ENCODE data around the gene CSK.

CSK gene

DNA sequence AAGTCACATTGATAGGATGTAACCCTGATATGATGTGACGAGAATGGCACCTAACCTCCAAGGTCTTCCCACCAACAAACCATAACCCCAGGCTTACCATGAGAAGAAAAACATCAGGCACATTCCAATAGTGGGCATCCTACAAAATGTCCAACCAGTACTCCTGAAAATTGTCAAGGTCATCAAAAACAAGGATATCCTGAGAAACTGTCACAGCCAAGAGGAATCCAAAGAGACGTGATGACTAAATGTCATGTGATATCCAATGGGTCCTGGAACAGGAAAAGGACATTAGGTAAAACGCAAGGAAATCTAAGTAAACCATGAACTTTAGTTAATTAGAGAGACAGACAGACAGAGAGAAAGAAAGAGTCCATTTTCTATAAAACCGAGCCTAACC, 35.5 kb upstream of the CSK start:
- no peak for TF ChIP-seq POLR2AphosphoS5 (IDR thresholded peaks at IDR 0.05; ENCODE audit: low read depth, low read length)
- no peak for TF ChIP-seq SIN3A (IDR thresholded peaks at IDR 0.05; ENCODE audit: borderline replicate concordance, insufficient read depth, low read length)
- TF ChIP-seq FOXP2 (optimal IDR thresholded peaks at IDR 0.05; ENCODE audit: borderline replicate concordance, extremely low read depth, extremely low read length, insufficient read depth) = no peak
- TF ChIP-seq TAF1 (IDR thresholded peaks at IDR 0.05; ENCODE audit: borderline replicate concordance, insufficient read depth, low read length) = no peak
- TF ChIP-seq, protein P1, sequence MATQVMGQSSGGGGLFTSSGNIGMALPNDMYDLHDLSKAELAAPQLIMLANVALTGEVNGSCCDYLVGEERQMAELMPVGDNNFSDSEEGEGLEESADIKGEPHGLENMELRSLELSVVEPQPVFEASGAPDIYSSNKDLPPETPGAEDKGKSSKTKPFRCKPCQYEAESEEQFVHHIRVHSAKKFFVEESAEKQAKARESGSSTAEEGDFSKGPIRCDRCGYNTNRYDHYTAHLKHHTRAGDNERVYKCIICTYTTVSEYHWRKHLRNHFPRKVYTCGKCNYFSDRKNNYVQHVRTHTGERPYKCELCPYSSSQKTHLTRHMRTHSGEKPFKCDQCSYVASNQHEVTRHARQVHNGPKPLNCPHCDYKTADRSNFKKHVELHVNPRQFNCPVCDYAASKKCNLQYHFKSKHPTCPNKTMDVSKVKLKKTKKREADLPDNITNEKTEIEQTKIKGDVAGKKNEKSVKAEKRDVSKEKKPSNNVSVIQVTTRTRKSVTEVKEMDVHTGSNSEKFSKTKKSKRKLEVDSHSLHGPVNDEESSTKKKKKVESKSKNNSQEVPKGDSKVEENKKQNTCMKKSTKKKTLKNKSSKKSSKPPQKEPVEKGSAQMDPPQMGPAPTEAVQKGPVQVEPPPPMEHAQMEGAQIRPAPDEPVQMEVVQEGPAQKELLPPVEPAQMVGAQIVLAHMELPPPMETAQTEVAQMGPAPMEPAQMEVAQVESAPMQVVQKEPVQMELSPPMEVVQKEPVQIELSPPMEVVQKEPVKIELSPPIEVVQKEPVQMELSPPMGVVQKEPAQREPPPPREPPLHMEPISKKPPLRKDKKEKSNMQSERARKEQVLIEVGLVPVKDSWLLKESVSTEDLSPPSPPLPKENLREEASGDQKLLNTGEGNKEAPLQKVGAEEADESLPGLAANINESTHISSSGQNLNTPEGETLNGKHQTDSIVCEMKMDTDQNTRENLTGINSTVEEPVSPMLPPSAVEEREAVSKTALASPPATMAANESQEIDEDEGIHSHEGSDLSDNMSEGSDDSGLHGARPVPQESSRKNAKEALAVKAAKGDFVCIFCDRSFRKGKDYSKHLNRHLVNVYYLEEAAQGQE (IDR thresholded peaks at IDR 0.05; ENCODE audit: insufficient read depth in 1 of 2, low read depth in 2 of 2, low read length in 2 of 2) = no peak

DNA sequence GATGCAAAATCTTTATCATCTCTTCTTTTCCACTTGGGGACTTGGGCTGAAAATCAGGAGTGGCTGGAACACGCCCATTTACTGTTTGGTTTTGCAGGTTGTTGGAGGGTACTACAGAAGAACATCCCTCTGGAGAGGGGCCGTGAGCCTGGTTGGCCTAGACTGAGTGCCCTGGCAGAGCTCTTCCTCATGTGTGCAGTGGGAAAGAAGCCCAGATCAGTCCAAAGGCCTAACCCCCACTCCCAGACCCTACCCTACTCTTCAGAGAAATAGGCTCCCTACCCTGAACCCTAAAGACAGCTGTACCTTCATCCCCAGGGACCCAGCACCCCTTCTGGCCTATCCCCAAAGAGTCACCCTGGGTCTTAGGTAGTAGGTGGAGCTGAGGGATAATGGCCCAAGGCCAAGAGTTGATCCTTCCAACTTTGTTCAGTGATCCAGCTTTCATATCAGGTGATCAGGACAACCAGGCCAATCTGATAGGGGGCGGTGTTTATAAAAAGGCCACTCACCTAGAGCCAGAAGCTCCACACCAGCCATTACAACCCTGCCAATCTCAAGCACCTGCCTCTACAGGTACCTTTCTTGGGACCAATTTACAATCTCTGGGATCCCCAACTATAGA, 33.4 kb upstream of the CSK start, which contains the start of gene CYP1A2:
Gene CYP1A2 (plus strand): TSS at position 524 of the 625 bp plus-strand sequence. CDS start 894 bp downstream, outside the sequence.
- TF ChIP-seq POLR2AphosphoS5 (IDR thresholded peaks at IDR 0.05; ENCODE audit: low read depth, low read length) = no peak
- no peak for TF ChIP-seq SIN3A (IDR thresholded peaks at IDR 0.05; ENCODE audit: borderline replicate concordance, insufficient read depth, low read length)
- TF ChIP-seq, protein P1 (IDR thresholded peaks at IDR 0.05; ENCODE audit: insufficient read depth in 1 of 2, low read depth in 2 of 2, low read length in 2 of 2) = no peak
- no peak for TF ChIP-seq TAF1 (IDR thresholded peaks at IDR 0.05; ENCODE audit: borderline replicate concordance, insufficient read depth, low read length)
- TF ChIP-seq FOXP2 (optimal IDR thresholded peaks at IDR 0.05; ENCODE audit: borderline replicate concordance, extremely low read depth, extremely low read length, insufficient read depth) = no peak

DNA sequence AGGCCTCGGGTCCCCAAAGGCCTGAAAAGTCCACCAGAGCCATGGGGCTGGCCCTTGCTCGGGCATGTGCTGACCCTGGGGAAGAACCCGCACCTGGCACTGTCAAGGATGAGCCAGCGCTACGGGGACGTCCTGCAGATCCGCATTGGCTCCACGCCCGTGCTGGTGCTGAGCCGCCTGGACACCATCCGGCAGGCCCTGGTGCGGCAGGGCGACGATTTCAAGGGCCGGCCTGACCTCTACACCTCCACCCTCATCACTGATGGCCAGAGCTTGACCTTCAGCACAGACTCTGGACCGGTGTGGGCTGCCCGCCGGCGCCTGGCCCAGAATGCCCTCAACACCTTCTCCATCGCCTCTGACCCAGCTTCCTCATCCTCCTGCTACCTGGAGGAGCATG, 32.0 kb upstream of the CSK start:
- no peak for TF ChIP-seq TAF1 (IDR thresholded peaks at IDR 0.05; ENCODE audit: borderline replicate concordance, insufficient read depth, low read length)

DNA sequence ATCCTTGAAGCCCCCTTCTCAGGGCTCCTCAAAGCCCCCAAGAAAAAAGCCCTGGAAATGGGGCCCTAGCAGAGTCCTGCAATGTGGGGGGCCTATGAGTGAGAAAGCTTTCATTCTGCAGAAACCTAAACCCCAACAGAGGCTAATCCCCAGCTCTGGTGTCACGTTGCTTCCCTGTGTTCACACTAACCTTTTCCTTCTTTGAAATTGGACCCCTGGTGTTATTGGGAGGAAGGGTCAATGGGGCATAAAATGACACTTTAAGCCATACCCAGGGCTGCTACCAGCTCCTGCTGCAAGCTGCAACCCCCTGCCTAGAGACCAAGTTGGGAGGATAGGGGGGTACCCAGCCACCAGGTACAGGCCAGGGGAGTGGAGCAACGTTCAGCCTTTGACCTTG, 31.1 kb upstream of the CSK start:
- no peak for TF ChIP-seq SIN3A (IDR thresholded peaks at IDR 0.05; ENCODE audit: borderline replicate concordance, insufficient read depth, low read length)
- TF ChIP-seq FOXP2 (optimal IDR thresholded peaks at IDR 0.05; ENCODE audit: borderline replicate concordance, extremely low read depth, extremely low read length, insufficient read depth) = no peak
- TF ChIP-seq, protein P1 (IDR thresholded peaks at IDR 0.05; ENCODE audit: insufficient read depth in 1 of 2, low read depth in 2 of 2, low read length in 2 of 2) = no peak
- no peak for TF ChIP-seq POLR2AphosphoS5 (IDR thresholded peaks at IDR 0.05; ENCODE audit: low read depth, low read length)
- TF ChIP-seq TAF1 (IDR thresholded peaks at IDR 0.05; ENCODE audit: borderline replicate concordance, insufficient read depth, low read length) = no peak

DNA sequence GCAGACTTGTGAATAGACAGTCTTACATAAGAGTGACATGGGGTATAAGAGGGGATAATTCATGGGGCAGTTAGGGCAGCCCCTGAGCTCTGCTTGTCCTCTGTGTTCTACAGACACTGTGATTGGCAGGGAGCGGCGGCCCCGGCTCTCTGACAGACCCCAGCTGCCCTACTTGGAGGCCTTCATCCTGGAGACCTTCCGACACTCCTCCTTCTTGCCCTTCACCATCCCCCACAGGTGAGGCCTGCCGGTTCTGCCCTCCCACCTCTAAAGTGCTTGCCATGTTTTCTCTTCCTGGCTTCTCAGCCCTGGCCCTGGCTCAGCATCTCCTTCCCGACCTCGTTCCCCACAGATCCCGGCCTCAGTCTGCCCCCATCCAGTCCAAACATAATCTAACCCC, 29.9 kb upstream of the CSK start:
- TF ChIP-seq SIN3A (IDR thresholded peaks at IDR 0.05; ENCODE audit: borderline replicate concordance, insufficient read depth, low read length) (no peak), TAF1 (IDR thresholded peaks at IDR 0.05; ENCODE audit: borderline replicate concordance, insufficient read depth, low read length) (no peak), POLR2AphosphoS5 (IDR thresholded peaks at IDR 0.05; ENCODE audit: low read depth, low read length) (no peak), FOXP2 (optimal IDR thresholded peaks at IDR 0.05; ENCODE audit: borderline replicate concordance, extremely low read depth, extremely low read length, insufficient read depth) (no peak)
- TF ChIP-seq, protein P1 (IDR thresholded peaks at IDR 0.05; ENCODE audit: insufficient read depth in 1 of 2, low read depth in 2 of 2, low read length in 2 of 2) = no peak

Measured in PFSK-1 (cell line).